H54 (cell line): Measurements from ENCODE around the gene RGS3.

ENCODE experiments used
- DNase-seq: peaks from one replicate; pipeline ENCODE4 v3.0.0; 2011; ENCODE audit warnings: low spot score, mixed read lengths; ENCODE audit not compliant: insufficient read length
- FAIRE-seq: peaks from 3 replicates; lab custom pipeline; 2011; peaks lifted over from hg19 to GRCh38; lab: Jason Lieb, UNC
- POLR2A ChIP-seq: IDR thresholded peaks from 2 replicates; pipeline ENCODE4 v1.6.1; 2011; ENCODE audit warnings: low read depth, mild to moderate bottlenecking, low read length

RGS3 gene

DNA sequence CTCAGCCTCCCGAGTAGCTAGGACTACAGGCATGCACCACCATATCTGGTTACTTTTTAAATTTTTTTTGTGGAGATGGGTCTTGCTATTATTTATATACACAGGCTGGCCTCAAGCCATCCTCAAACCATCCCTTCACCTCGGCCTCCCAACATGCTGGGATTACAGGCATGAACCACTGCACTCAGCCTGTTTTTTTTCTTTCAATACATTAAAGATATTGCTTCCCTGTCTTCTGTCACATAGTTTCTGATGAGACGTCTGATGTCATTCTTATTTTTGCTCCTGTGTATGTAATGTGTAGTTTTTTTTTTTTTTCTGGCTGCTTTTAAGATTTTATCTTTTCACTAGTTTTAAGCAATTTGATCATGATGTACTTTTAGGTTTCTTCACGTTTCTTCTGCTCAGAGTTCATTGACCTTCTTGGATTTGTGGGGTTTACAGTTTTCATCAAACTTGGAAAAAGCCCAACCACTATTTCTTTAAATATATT, 11.4 kb upstream of the RGS3 start:
- DNase-seq (no peak), FAIRE-seq (no peak)
- no peak for TF ChIP-seq POLR2A

DNA sequence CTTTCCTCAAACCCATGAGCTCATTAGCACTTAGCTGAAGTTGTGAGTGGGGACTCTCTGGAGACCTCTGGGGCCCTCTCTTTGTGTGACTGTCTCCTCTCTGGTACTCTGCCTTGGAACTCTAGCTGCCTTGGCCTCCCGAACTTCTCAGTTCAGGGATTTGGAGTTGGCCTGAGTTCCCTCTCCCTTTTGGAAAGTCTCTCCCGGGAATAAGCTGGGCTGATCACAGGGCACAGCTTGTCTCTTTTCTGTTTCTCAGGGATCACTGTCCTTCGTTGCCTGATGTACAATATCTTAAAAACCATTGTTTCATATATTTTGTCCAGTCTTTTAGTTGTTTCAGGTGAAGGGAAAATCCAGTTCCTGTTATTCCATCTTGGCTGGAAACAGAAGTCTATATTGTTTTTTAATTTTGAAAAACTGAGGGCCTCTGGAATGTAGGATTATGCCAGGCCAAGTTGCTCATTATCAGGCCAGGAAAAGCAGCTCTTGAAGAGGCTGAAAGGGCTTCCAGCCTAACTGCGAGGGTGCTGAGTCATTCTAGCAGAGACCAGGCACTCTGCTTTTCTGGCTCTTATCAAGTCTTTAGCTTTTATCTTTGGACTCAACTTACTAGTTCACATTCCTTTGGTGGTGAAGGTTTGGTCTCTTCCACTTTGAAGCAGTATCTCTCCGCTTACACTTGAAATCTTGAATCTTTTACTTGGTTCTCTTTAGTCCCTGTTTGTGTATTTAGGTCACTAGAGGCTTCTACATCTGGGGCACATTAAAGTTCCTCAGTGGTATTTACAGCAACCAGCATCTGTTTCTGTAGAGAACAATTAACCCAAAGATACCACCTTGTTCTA, 8.4 kb upstream of the RGS3 start:
- DNase-seq (no peak), FAIRE-seq (peak; percentile 99)
- no peak for TF ChIP-seq POLR2A

DNA sequence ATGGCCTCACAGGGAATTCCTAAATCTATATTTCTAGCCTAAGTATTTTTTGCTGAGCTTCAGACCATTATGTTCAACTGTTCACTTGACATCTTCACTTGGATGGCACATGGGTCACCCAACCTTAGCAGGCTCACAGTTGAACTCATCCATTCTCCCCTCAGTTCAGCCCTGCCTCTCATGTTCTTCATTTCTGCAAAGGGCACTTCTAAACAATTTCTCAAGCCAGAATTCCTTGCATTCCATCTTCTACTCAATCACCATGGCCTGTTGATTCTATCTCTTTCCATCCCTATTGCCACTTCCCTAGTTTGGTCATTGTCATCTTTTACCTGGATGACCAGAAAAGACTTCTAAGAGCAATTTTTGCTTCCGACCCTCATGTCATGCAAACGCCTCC, 7.3 kb upstream of the RGS3 start:
- DNase-seq, result no peak
- FAIRE-seq, result peak; percentile 71
- no peak for TF ChIP-seq POLR2A

DNA sequence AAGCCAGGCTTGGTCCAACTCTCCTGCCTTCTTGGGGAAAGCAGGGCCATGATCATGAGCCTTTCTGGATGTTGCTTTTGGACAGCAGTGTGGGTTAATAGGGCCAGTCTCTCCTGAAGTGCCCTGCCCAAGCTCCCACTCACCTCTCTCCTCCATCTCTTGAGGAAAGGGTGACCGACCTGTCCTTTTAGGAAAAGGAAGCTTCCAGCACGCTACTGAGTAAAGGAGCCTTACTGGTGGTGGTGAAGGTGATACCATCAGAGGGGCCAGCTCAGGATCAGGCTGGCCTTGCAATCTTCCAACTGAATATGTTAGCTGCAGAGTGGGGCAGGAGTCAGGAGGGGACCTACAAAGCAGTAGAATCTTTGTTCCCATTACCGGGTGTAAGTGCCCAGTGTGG, 2.2 kb upstream of the RGS3 start:
- DNase-seq (no peak), FAIRE-seq (no peak)
- no peak for TF ChIP-seq POLR2A

DNA sequence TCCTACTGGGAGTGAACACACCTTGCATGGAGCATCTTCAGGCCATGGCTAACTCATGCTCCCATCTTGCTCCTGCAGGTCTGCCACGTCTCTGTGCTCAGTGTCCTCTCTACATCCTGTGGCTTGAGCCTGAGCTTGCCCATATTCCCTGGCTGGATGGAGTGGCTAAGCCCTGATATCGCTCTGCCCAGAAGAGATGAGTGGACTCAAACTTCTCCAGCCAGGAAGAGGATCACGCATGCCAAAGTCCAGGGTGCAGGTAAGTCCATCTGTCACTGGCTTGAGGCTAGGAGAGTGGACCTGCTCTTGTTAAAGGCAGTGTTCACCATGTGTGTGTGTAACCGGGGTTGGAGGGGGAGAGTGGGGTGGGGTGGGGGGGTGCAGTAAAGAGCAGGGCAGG, 1.6 kb upstream of the RGS3 start:
- FAIRE-seq (no peak), DNase-seq (no peak)

DNA sequence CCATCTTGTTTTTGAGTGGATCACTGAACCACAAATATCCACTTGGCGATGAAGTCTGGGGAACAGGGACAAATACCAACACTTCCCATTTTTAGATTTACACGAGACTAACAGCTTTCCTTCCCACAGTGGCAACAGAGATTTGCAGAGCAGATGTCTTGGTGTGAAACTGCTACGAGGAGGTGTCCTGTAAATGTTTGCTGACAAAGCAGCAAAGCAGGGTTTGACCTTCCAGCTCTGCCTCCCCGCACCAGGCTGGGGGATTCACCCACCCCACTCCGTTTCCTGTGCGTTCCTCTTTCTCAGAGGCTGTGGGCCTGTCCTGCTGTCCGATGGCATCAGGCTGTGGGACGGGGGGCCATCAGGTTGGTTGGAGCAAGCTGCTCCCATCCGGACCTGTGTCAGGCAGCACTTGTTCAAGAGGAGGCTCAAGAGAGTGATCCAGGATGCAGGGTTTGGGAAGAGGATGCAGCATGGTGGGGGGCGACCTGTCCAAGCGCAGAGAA, 693 bp upstream of the RGS3 start:
- no peak for FAIRE-seq

More for the DNA sequence above, 1.6 kb upstream of the RGS3 start:
- TF ChIP-seq POLR2A, result no peak

DNA sequence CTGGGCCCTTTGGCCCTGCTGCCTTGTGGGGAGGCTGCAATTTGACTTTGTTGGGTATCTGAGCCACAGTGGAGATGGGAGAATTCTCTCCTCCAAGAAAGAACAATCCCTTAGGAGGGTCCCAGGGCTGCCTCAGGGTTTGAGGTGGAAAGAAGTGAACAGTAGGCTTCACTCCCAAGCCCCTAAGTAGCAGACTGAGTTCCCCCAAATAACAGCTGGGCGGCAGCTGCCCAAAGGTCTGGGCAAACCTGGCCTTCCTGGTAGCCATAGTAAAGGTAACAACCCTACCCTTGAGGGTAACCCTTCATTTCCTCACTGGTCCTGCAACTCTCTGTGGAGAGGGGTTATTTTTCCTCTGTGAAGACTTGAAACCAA, 746 bp downstream of the RGS3 start:
- FAIRE-seq, result no peak
- DNase-seq, result no peak
- no peak for TF ChIP-seq POLR2A

More for the DNA sequence above, 693 bp upstream of the RGS3 start:
- no peak for DNase-seq
- TF ChIP-seq POLR2A, result no peak

DNA sequence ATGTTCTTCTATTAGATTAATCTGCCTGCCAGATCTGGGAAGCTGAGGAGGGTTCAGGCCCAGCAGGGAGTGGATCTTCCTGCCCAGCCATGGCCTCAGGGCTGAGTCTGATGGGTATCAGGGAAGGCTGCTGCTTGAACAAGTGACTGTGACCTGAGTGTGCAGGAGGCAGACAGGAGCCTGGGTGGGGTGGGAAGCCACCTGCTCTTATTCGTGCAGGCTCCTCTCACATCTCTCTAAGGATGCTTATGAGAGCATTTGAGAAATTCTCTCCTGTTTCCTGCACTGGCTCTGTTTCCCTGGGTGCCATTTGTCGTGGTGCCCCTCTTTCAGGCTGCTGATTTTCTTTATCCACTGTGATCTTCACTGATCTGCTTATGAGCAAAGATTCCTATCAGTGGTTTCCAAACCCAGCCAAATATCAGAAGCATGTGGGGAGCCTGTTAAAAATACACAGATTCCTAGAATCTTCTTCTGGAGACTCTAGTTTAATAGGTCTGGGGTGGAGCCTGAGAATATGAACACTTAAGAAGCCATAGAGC, 2.1 kb downstream of the RGS3 start:
- FAIRE-seq, result no peak
- no peak for TF ChIP-seq POLR2A
- no peak for DNase-seq

DNA sequence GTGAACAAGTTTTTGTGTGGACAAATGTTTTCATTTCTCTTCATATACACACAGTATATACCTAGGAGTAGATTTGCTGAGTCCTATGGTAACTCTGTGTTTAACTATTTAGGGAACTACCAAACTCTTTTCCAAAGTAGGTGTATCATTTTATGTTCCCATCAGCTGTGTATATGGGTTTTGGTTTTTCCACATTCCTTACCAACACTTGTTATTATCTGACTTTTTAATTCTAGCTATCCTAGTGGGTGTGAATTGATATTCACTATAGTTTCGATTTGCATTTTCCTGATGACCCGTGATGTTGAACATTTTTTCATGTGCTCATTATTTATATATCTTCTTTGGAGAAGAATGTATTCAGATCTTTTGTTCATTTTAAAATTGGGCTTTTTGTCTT, 3.7 kb downstream of the RGS3 start:
- TF ChIP-seq POLR2A, result no peak
- no peak for FAIRE-seq

DNA sequence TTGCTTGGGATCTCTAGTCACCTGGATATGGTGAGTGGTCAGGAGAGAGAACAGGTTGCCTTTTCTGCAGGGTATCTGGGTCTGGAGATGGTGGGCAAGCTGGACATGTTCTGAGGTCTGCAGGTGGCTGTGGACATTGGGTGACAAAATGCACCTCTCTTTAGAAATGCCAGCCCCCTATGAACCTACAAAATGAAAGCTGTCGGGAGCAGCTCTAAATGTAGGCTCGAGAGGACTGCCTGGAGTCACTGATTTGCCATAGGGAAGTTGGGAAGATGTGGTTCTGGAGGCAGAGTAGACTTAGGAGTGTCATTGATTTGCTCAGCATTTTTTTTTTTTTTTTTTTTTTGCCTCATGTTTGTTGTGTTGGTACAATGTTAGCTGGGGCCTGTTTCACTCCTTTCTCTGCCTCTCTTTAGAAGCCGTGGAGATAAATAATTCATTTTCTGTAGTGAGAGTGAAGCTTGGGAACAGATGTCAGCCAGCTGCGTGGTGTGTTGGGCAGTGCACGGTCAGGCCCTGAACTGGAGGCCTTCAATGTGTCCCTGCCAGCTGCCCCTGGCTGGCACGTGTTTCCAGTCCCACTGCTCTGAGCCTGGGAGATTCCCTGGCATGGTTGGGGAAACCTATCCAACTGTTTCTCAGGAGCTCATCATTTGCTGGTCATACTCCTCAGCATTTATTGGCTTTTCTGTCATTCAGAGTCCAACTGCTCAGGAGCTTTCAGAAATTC, 5.4 kb downstream of the RGS3 start:
- DNase-seq (no peak), FAIRE-seq (no peak)
- TF ChIP-seq POLR2A, result no peak

More for the DNA sequence above, 3.7 kb downstream of the RGS3 start:
- DNase-seq, result no peak

DNA sequence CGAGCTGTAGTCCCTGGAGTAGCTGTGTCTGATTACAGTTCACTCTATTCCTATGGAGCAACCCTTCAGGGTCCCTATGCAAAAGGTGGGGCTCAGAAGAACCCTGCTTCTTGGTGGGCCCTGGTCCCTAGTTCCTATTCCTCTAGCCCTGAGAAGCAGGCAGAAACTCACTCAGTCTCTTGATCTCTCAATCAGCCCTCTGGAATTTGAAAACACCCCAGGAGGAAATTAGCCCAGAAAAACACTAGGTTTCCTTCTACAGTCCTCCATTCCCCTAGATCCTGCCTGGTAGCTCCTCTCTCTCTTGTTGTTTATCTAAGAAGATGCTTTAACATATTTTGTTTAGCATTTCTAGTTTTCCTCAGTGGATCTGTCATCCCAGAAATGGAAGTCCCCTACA, 7.6 kb downstream of the RGS3 start:
- no peak for FAIRE-seq
- TF ChIP-seq POLR2A, result no peak
- no peak for DNase-seq

DNA sequence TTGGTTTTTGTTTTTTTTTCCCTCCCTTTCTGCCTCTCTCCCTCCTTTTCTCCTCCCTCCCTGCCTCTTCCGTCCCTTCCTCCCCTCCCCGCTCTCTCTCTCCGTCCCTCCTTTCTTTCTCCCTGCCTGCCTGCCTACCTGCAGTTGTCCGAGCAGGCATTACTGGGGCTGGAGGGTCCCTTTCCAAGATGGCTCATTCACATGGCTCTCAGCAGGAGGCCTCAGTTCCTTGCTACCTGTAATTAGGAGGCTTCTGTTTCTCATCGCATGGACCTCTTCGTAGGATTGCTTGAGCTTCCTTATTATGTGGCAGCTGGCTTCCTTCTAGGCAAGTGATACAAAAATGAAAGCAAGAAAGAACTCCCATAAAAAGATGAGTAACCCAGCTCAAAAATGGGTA, 8.0 kb downstream of the RGS3 start:
- no peak for TF ChIP-seq POLR2A
- FAIRE-seq (no peak), DNase-seq (no peak)

DNA sequence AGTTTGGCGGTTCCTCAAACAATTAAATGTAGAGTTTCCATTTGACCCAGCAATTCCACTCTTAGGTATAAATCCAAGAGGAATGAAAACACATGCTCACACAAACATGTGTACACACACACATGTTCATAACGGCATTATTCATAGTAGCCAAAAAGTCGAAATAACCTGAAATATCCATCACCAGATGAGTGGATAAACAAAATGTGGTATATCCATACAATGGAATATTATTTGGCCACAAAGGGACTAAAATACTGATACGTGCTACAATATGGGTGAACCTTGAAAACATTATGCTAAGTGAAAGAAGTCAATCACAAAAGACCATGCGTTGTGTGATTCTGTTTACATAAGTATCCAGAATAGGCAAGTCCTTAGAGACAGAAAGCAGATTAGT, 8.7 kb downstream of the RGS3 start:
- no peak for DNase-seq
- TF ChIP-seq POLR2A, result no peak
- FAIRE-seq, result no peak
